ENCODE measurements around the gene OR7G2.
"Not testable (repeated sequence)": the region's sequence is repeated elsewhere in the genome, so short reads cannot be mapped to it uniquely, and the experiment has no call there.

The OR7G2 gene

GRCh38 chr19:9061879-9062278 lies 45.4 kb downstream of the OR7G2 start:
- Histone ChIP-seq H2AFZ (ENCODE audit: low read depth, low read length) (no peak overlapping the region), H3K4me3 (ENCODE audit: low read length) (no peak overlapping the region)

GRCh38 chr19:9060564-9061340 lies 46.5 kb downstream of the OR7G2 start:
- no peaks in the 10 kb centered on the region for H3K4me1 ChIP-seq (ENCODE audit: insufficient read depth, low read length)
- no peaks in the 10 kb centered on the region for H3K36me3 ChIP-seq (ENCODE audit: insufficient read depth, low read length)
- no peaks in the 10 kb centered on the region for H3K9me3 ChIP-seq (ENCODE audit: low read length)
- H2AFZ ChIP-seq (ENCODE audit: low read depth, low read length) = no peak overlapping the region
- H3K27me3 ChIP-seq (ENCODE audit: insufficient read depth, low read length) = no peaks in the 10 kb centered on the region
- H3K4me3 ChIP-seq (ENCODE audit: low read length) = no peak overlapping the region

More at GRCh38 chr19:9061879-9062278, 45.4 kb downstream of the OR7G2 start:
- no peaks in the 10 kb centered on the region for H3K27me3 ChIP-seq (ENCODE audit: insufficient read depth, low read length)
- H3K4me1 ChIP-seq (ENCODE audit: insufficient read depth, low read length) = no peaks in the 10 kb centered on the region
- H3K36me3 ChIP-seq (ENCODE audit: insufficient read depth, low read length) = no peaks in the 10 kb centered on the region
- H3K9me3 ChIP-seq (ENCODE audit: low read length) = no peaks in the 10 kb centered on the region

GRCh38 chr19:9058905-9059667 lies 48.2 kb downstream of the OR7G2 start:
- Histone ChIP-seq H2AFZ (ENCODE audit: low read depth, low read length) (no peak overlapping the region), H3K4me3 (ENCODE audit: low read length) (no peak overlapping the region), H3K27me3 (ENCODE audit: insufficient read depth, low read length) (peaks cover 11% of the 10 kb centered on the region), H3K9me3 (ENCODE audit: low read length) (no peaks in the 10 kb centered on the region), H3K36me3 (ENCODE audit: insufficient read depth, low read length) (no peaks in the 10 kb centered on the region), H3K4me1 (ENCODE audit: insufficient read depth, low read length) (no peaks in the 10 kb centered on the region)

- peaks cover 3% of the 10 kb centered on the region for H3K9me3 ChIP-seq (ENCODE audit: low read length)
- no peaks in the 10 kb centered on the region for H3K4me1 ChIP-seq (ENCODE audit: insufficient read depth, low read length)
- H3K4me3 ChIP-seq (ENCODE audit: low read length) = no peak overlapping the region
- H2AFZ ChIP-seq (ENCODE audit: low read depth, low read length) = no peak overlapping the region
- no peaks in the 10 kb centered on the region for H3K36me3 ChIP-seq (ENCODE audit: insufficient read depth, low read length)
- peaks cover 19% of the 10 kb centered on the region for H3K27me3 ChIP-seq (ENCODE audit: insufficient read depth, low read length)
Observed at GRCh38 chr19:9057505-9058258, 49.6 kb downstream of the OR7G2 start.

- H2AFZ ChIP-seq (ENCODE audit: low read depth, low read length); H3K36me3 ChIP-seq (ENCODE audit: insufficient read depth, low read length); H3K4me3 ChIP-seq (ENCODE audit: low read length); H3K4me1 ChIP-seq (ENCODE audit: insufficient read depth, low read length); H3K9me3 ChIP-seq (ENCODE audit: low read length): not testable (repeated sequence)
- H3K27me3 ChIP-seq (ENCODE audit: insufficient read depth, low read length) = peaks cover 19% of the 10 kb centered on the region
Observed at GRCh38 chr19:9056131-9056530, 51.1 kb downstream of the OR7G2 start.

- Histone ChIP-seq H3K36me3 (ENCODE audit: insufficient read depth, low read length) (no peaks in the 10 kb centered on the region), H3K27me3 (ENCODE audit: insufficient read depth, low read length) (peaks cover 19% of the 10 kb centered on the region), H3K9me3 (ENCODE audit: low read length) (peaks cover 3% of the 10 kb centered on the region), H3K4me3 (ENCODE audit: low read length) (no peak overlapping the region), H2AFZ (ENCODE audit: low read depth, low read length) (no peak overlapping the region), H3K4me1 (ENCODE audit: insufficient read depth, low read length) (no peaks in the 10 kb centered on the region)
Observed at GRCh38 chr19:9054765-9055164, 52.5 kb downstream of the OR7G2 start.

- peaks cover 3% of the 10 kb centered on the region for H3K9me3 ChIP-seq (ENCODE audit: low read length)
- no peak overlapping the region for H2AFZ ChIP-seq (ENCODE audit: low read depth, low read length)
- H3K36me3 ChIP-seq (ENCODE audit: insufficient read depth, low read length) = no peaks in the 10 kb centered on the region
- H3K4me3 ChIP-seq (ENCODE audit: low read length) = no peak overlapping the region
- H3K4me1 ChIP-seq (ENCODE audit: insufficient read depth, low read length) = no peaks in the 10 kb centered on the region
- peaks cover 19% of the 10 kb centered on the region for H3K27me3 ChIP-seq (ENCODE audit: insufficient read depth, low read length)
Observed at GRCh38 chr19:9054207-9054606, 53.1 kb downstream of the OR7G2 start.

- peaks cover 19% of the 10 kb centered on the region for H3K27me3 ChIP-seq (ENCODE audit: insufficient read depth, low read length)
- H3K4me1 ChIP-seq (ENCODE audit: insufficient read depth, low read length); H3K9me3 ChIP-seq (ENCODE audit: low read length); H3K4me3 ChIP-seq (ENCODE audit: low read length); H2AFZ ChIP-seq (ENCODE audit: low read depth, low read length); H3K36me3 ChIP-seq (ENCODE audit: insufficient read depth, low read length): not testable (repeated sequence)
Observed at GRCh38 chr19:9053674-9054073, 53.6 kb downstream of the OR7G2 start.

GRCh38 chr19:9052894-9053293 lies 54.4 kb downstream of the OR7G2 start:
- no peak overlapping the region for H3K4me3 ChIP-seq (ENCODE audit: low read length)
- H3K9me3 ChIP-seq (ENCODE audit: low read length) = peaks cover 3% of the 10 kb centered on the region
- no peaks in the 10 kb centered on the region for H3K4me1 ChIP-seq (ENCODE audit: insufficient read depth, low read length)
- H3K27me3 ChIP-seq (ENCODE audit: insufficient read depth, low read length) = peaks cover 19% of the 10 kb centered on the region
- no peaks in the 10 kb centered on the region for H3K36me3 ChIP-seq (ENCODE audit: insufficient read depth, low read length)
- H2AFZ ChIP-seq (ENCODE audit: low read depth, low read length) = no peak overlapping the region

All from neuron (in vitro differentiated cells).